Spleen (tissue), 7 donors: Measurements from ENCODE around the gene LEF1.

Experiments used
- CTCF ChIP-seq, 11 experiments: fragments of 200-600 bp in 7 of 11; fragments of 450-650 bp in 4 of 11; sonication (generic) in 4 of 11; IDR thresholded peaks in 8 of 11; conservative IDR thresholded peaks in 3 of 11; 1 replicate in 7 of 11; 2 replicates in 4 of 11; pipeline versions ENCODE4 v1.4.0 to v1.8.0; 2016 to 2021; ENCODE audit warnings: antibody characterized with exemption in 11 of 11, inconsistent platforms in 4 of 11, mild to moderate bottlenecking in 1 of 11
- POLR2A ChIP-seq, 3 donors: fragments of 450-650 bp; IDR thresholded peaks; one replicate each; pipeline ENCODE4 v1.5.1; 2017; ENCODE audit warnings: antibody characterized with exemption in 3 of 3, mild to moderate bottlenecking in 1 of 3
- POLR2AphosphoS5 ChIP-seq, 3 donors: sonication (generic); formaldehyde crosslinking; IDR thresholded peaks; one replicate each; pipeline ENCODE4 v1.5.1; 2017; ENCODE audit warnings: antibody characterized with exemption in 3 of 3
- donor health status: DM: no; HTN: no; CAD: no; lungs with moderate emphysema.
- donor health status: DM: no; HTN: no; CAD: no.
- donor health status: DM: no; HTN: no; CAD: no.

- TF ChIP-seq POLR2A (IDR thresholded peaks at IDR 0.05) (no peak), POLR2AphosphoS5 (IDR thresholded peaks at IDR 0.05) (no peak), CTCF (IDR thresholded peaks at IDR 0.05 in 8 of 11, conservative IDR thresholded peaks at IDR 0.05 in 3 of 11) (no peak)
These were observed 41.9 kb downstream of the LEF1 start for GRCh38 chr4:108126806-108127205.
